Stimulated activated CD4-positive, alpha-beta T cell treated with anti-CD3 and anti-CD28 coated beads, TNF-alpha, amount 100 ng/mL, for 24 hours (primary cell): ENCODE results near the gene GNPTAB.

ENCODE experiments used
- DNase-seq, 3 experiments: peaks; one replicate each; pipeline ENCODE4 v3.0.0-alpha.2; 2020; ENCODE audit warnings: low read depth in 3 of 3

The GNPTAB gene

DNA sequence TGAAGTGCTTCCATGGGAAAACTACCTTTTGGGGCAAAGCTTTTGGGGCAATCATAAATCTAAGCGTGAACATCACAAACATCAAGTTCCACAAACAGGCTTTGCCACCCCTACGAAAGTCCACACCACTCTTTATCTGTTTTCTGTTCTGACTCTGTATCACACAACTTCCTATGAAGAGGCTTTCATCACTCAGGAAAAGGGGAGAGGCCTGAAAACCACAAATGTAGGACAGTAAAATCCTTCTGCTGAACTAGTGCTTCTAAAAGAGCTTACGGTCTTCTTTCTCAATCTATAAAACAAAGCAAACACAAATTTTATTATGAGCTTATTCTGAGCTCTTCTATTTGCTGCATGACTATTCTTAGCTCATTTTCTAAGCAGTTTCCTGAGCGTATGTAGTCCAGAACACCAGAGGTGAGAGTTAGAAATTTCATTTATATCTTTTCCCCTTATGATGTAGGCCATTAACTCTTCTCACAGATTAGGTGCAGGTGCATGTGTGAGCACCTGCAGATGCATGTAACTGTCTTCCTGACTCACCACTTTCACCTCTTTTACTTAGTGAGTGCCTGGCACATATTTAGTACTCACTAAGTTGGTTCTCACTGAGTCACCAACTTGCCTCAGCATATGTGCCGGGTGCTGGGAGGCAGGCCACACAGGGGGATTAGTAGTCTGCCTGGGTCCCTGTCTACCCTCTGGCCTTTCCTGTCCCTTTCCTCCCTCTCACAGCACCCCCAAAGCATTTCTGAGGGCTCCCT lies 58.6 kb downstream of the GNPTAB start:
- no peak for DNase-seq

DNA sequence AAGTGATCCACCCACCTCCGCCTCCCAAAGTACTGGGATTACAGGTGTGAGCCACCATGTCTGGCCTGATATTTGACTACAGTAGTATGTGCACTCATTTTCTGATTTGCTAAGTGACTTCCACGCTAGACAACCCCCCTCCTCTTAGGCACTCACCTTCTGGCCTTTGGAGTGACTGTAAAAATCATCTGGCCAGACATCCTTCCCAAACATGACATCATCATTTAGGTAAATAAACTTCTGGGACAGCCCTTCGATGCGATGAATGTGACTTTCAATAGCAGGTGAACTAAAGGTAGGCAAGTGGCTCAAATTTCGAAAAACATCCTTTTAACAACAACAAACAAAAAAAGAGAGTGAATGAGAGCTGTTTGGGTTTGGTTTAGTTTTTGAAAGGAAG lies 60.9 kb downstream of the GNPTAB start:
- DNase-seq = no peak

DNA sequence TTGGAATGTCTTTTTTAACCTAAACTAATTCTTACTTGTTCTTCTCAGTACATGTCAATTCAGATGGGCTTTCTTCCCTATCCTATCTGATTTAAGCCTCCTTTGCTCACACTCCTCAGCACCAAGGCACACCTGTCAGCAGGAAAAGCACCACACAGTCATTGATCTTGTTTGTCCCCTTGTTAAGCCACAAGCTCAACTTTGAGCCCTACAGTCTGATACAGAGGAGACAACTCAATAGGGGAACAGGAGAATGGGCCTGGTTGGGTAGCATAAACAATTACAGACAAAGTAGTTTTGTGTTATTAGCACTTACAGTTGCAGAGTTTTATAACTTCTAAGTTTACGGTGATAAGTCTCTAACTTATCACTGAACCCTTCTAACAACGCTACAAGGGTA lies 62.0 kb downstream of the GNPTAB start:
- DNase-seq = no peak

DNA sequence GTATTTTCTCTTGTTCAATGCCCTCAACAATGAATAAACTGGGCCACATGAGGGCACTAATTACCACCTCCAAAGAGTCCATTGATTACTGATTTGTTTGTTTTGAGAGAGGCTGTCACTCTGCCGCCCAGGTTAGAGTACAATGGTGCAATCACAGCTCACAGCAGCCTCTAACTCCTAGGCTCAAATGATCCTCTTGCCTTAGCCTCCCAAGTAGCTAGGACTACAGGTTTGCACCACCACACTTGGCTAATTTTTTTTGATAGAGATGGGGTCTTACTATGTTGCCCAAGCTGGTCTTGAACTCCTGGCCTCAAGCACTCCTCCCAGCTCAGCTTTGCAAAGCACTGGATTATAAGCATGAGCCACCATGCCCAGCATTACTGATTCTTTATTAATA lies 63.2 kb downstream of the GNPTAB start:
- no peak for DNase-seq

DNA sequence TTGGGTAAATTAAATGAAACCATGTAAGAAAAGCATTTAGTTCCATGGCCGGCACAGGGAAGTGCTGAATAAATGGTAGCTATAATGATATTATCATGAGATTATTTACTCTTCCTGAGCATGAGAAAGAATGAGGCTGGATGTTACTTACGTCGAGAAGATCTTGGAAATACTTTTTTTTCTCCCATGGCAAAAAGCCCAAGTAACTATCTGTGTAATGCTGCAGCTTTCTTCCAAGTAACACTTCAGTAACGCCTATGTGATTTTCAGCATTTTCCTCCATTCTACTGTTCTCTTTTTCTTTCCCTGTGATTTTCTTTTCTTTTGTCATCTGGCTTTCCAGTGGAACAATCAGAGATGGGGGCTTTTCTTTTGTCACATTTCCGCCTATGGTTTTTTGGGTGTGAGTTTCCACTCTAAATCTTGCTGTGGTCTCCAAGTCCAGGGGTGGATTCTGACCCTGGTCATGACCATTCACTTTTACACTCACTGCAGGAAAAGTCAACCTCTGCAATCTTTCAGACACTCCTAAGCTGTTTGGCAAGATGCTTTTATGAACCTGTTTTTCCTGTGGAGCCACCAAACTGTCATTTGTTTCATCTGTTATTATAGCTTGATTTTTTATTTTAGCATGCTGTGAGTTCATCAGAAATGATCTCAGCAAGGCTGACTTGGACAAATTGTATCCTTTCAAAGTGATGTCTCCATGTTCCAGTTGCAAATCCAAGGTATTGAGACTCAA lies 66.5 kb downstream of the GNPTAB start:
- DNase-seq = no peak

DNA sequence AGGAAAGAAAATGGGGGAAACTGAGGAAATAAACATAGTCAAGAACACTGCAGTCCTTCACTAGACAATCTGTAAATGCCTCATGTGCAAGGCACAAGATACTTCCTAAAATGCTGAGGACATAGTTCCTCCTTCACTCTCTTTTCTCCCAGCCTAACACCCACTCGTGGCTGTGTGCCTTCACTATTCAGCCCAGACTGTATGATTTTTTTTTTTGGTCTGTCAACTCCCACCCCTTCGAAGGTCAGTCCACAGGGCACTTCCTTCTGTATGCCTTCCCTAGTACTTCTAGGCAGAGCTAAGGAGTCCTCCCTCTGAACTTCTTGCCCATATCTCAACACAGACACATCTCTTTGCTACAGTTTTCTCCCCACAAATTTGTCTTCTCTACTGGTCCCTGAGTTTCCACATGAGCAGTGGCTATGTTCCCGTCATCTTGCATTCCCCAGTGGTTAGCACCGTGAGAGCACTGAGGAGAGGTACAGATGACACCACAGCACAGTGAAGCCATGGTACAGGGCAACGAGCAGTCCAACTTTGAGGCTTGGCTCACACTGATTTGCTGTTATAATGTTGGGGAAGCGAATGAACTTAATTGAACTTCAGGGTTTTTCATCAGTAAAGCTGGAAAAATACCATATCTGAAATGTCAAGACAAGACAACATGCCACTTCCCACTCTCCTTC lies 67.4 kb downstream of the GNPTAB start:
- DNase-seq = no peak

DNA sequence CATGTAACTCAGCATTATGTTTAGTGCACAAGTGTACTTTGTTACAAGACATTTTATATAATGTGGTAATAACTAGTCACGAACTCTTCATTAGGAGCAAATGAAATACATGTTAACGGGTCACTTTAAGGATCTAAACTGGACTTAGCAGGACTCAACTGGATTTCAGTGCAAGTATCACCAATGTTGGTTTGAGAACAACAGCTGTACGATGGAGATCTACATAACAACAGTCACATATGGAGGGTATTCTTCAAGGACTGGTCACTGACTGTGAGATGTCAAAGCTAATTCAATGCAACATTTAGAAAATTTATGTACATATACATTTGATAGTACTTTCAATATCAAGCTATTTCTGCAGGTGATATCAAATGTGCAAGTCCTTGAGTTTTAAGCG lies 69.0 kb downstream of the GNPTAB start:
- no peak for DNase-seq

DNA sequence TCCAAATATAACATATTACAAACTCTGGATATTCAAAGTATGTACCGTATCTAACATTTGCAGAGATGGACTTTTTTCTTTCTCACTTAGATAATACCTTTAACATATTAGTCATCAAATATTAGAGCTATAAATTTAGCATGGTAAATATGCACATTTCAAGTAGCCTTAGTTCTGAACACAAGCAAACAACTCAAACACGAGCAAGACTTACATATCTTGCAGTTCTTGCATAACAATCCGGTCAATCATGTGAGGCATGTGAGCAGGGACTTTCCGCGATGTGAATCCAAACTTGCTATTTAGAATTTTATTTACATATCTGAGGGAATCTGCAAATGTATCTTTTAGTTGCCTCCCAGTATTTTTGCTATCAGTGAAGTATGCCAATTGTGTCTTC lies 69.4 kb downstream of the GNPTAB start:
- DNase-seq = no peak

DNA sequence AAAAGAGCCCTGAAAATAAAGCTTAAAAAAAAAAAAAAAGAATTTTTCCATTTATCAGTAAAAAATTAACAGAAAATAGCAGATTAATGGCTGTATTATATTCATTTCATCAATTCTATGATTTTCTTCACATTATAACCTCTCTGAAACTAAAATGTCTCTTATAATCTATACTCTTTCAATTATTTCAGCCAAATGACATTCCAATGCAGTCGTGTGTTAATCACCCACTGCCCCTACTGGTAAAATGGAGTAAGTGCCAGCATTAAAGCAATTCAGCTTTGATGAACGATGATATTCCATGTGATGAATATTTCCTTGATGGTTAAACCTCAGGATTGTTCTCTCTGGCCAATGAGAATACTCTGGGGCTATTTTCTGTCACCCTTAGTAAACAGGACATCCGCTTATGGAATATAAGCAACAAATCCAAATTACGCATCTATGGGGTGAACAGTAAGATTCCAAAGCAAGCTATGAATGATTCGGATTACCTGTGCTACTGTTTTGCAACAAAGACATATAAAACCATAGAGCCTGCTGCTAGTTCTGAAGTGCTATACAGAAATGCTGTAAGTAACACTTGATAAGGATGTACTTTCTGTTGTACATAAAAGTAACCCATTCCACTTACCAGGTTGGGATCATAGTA lies 71.2 kb downstream of the GNPTAB start:
- no peak for DNase-seq

DNA sequence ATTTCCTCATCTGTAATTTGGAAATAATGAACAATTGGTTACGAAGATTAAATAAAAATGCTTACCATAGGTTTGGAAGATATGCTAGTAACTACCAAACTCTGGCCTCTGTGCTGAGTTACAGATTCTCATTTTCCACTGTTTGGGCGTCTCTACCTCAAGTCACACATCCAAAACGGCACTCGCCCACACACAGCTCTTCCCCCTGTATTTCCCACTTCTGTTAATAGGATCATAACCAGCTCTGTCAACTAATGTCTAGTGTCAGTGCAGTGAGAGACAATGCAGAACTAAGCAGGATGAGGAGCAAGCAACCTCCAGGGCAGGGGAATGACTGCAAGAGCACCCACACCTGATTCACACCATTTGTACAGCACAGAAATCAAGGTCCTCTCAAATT lies 80.6 kb downstream of the GNPTAB start:
- DNase-seq = no peak

DNA sequence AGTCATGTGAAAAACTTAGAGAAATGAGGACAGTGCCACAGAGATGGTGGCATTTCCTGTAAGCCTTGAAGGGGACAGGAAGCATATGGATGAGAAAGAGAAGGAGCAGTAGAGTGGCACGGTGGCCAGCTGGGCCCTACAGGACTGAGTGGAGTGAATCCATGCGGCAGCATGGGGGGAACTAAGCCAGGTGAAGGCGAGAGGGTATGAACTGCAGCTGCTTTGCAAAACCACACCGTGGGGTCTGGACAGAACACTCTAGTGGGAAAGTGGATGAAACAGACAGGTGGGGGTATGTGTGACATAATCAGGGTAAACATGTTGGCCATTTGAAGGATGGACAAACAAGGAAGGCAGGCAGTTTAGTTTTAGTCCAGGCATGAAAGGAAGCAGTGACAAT lies 81.1 kb downstream of the GNPTAB start:
- DNase-seq = no peak

DNA sequence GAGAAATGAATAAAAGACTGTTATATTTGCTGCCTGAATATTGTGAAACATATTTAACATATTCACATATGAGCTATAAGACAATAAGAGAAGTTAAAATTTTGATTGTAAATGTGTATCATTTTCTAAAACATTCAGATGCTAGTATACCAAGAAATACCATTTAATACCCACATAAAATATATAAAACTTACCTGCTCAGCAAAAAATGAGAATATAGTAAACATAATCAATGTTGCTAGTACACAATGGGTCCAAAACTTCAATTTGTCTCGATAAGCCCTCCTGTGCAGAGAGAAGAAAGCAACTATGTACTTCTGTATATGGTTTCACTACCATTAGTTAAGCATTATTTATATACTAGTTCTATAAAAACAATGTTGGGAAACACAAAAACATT lies 81.9 kb downstream of the GNPTAB start:
- DNase-seq = no peak

DNA sequence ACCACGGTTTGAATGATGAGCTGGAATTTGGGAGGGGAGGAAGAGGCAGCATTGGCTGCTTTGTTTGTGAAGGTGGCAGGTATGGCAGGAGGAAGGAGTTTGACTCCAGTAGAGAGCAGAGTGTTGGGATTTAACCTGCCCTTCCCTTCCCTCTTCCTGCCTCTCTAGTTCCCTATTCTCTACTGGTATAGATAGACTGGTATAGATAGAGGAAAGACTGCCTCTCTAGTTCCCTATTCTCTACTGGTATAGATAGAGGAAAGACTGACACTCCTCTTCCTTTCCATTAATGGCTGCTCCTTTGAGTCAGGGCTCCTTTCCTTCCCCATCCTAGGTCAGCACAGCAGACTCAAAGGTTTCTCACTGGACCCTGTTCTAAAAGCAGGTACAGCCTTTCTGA lies 83.1 kb downstream of the GNPTAB start:
- DNase-seq = no peak

DNA sequence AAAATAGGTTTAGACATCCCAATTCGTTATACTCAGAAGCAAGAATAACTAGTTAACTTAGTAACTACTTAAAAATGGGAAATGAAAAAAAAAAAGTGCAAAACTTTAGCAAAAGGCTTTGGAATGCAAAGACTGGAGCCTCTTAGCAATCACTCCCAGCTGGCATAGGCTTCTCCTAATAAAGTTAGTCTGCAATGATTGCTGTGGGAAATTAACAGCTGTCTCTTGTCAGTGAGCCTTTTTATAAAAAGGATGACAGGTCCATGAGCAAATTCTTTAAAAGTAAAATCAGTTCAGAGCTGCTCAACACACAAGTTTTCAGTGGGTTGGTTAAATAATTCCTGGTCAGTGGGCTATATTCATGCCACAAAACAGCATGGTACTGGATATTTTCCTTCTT lies 84.1 kb downstream of the GNPTAB start:
- no peak for DNase-seq

DNA sequence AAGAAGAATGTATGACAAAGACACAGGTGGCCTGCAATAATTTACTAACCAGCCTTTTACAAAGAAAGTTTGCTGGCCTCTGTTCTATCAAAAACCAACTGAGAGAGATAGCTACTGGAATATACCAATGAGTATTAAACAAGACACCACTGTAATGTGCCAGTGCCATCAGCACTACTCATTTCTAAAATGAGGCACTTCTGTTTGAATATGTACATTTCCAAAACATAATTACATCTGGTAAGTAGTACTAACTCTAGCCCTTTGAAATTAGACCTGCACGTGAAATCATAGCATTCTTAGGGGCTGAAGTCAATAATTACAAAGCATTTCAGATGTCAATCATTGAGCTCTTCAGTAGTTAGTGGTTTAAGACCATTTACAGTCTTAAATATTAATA lies 84.6 kb downstream of the GNPTAB start:
- DNase-seq = no peak

DNA sequence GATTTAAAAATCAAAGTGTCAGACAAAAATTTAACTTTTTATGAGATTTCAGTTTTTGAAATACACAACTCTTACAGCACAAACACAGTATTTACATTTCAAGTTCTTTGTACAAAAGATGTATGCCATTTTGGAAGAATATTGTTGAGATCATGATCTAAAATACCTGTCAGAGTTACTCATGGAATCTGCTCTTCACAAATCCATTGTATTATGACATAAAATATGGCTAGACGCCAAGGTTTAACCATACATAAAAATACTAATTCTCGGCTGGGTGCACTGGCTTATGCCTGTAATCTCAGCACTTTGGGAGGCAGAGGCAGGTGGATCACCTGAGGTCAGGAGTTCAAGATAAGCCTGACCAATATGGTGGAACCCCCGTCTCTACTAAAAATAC lies 85.3 kb downstream of the GNPTAB start:
- DNase-seq = no peak

DNA sequence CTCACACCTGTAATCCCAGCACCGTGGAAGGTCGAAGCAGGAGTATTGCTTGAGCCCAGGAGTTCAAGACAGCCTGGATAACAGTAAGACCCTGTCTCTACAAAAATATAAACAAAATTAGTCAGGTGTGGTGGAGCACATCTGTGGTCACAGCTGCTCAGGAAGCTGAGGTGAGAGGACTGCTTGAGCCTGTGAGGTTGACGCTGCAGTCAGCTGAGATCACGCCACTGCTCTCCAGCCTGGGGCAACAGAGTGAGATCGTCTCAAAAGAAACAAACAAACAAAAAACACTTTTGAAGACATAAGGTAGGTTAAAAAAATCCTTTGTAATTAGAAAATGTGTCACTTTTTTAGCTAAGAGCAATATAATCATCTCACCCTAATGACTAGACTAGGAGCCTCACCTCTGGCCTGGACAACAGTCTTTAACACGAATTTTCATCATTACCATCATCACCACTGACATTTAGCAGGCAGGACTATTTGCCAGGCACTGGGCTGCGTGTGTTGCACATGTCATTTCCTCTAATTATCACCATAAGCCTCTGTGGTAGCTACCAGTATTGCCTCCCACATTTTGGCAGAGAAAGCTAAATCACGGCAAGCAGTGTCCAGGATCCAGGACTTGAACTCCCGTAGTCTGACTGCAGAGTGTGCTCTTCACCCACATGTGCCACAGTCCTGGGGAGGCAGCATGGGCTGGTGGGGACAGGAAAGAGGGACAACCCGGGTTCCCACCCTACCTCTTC lies 86.9 kb downstream of the GNPTAB start:
- DNase-seq = no peak

DNA sequence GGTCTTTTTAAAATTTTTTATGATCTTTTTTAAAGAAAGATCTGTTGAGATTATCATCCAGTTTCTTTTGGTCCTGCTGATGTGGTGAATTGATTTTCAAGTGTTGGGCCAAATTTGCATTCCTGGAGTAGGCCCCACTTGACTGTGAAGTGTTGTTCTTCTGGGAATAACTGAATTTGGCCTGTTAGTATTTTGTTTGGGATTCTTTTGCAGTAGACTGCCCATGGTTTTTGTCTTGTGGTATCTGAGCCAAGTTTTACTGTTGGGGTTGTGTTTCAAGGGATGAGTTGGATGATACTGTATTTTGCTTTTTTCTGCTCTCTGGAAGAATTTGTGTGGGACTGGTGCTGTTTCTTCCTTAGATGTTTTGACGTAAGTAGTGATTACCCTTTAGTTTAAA lies 87.5 kb downstream of the GNPTAB start:
- DNase-seq = no peak

DNA sequence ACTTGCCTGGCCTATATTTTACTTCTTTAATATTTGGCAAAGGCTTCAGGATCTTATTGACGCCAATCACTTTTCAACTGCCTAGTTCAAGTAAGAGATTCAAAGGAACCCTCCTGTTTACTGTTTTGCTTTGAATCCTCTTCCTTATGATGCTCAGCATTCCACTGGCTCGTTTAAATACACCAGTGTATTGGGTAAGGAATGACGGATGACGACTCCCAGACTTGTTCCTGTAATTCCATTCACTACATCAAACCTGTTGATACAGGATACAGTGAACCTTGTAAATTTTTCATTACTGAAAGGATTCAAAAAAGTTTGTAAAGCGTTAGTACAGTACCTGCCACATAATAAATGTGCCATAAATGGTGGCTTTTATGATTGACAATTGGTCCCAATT lies 89.8 kb downstream of the GNPTAB start:
- no peak for DNase-seq

DNA sequence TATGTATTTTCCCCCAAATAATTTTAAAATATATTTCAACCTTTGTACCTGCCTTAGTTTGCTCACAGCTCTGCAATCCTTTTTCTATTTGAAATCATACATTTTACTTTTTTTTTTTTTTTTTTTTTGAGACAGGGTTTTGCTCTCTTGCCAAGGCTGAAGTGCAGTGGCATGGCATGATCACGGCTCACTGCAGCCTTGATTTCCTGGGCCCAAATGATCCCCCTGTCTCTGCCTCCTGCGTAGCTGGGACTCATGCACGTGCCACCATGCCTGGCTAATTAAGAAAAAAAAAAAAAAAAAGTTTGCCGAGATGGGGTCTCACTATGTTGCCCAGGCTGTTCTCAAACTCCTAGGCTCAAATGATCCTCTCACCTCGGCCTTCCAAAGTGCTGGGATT lies 90.2 kb downstream of the GNPTAB start:
- DNase-seq = no peak

DNA sequence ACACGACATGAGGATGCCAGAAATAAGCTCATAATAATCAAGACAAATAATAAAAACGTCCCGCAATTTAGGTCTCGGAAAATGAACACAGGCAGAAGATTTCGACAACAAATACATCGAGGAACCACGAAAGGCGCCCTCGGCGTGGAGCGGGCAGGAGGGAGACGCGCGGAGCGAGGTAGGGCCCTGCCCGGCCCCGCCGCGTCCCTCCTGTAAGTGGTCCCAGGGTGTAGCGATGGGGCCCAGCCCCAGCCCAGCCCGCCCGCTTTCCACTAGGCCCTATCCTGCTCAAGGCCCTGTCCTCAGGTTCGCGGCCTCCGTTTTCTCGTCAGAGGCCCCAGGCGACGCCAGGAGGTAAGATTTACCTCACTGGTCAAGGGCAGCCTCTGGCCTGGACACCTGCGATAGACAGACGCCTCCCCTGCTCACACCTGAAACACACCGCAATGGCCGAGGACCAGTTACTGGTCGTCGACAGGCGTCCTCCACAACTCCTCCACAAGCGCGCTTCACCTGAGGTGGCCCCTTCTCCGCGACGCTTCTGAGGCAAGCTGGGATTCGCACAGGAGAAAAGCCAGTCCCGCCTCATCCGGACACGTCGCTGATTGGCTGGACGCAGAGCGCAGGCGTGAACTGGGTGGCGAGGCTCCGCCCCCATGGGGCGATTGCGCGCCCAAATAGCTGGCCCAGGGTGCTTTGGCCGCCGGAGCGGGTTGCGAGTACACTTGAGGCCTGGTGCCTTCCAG lies 91.7 kb downstream of the GNPTAB start, which contains the start of gene SYCP3:
Gene SYCP3, minus strand, starts transcription at position 543 of the 746 bp plus-strand sequence. CDS start 1,527 bp downstream, outside the sequence.
- no peak for DNase-seq
